ENCODE measurements around the gene CFAP99.
"Not testable (repeated sequence)": the region's sequence is repeated elsewhere in the genome, so short reads cannot be mapped to it uniquely, and the experiment has no call there.

- TF ChIP-seq CTCF, POLR2A (IDR thresholded peaks at IDR 0.05): not testable (repeated sequence)
Measured at GRCh38 chr4:2465544-2465943, 46.8 kb downstream of the CFAP99 start.

Data from breast epithelium (tissue), 3 donors.